Astrocyte (in vitro differentiated cells and primary cell): ENCODE measurements around the gene ST6GALNAC4. TPM values are rescaled to one million over a fixed set of nuclear protein-coding genes. Genes with fewer than 3 reads are reported as not detected.

Experiments
- DNase-seq: peaks from one replicate; pipeline ENCODE4 v3.0.0-alpha.2; 2010; ENCODE audit warnings: low read depth
- FAIRE-seq: peaks from 2 replicates; lab custom pipeline; 2011; peaks lifted over from hg19 to GRCh38; lab: Jason Lieb, UNC
- H2AFZ ChIP-seq: 2 replicates; pipeline ENCODE4 v1.6.0; 2012; ENCODE audit warnings: low read depth, low read length, inconsistent platforms
- H3K27ac ChIP-seq: 2 replicates; pipeline ENCODE4 v1.5.1; 2011; ENCODE audit warnings: low read depth, low read length, inconsistent platforms
- H3K27me3 ChIP-seq: 2 replicates; pipeline ENCODE4 v1.6.0; 2011; ENCODE audit warnings: low read length, inconsistent platforms; ENCODE audit not compliant: insufficient read depth
- H3K36me3 ChIP-seq: 2 replicates; pipeline ENCODE4 v1.5.1; 2011; ENCODE audit warnings: low read length, inconsistent platforms; ENCODE audit not compliant: insufficient read depth
- H3K4me1 ChIP-seq: 2 replicates; pipeline ENCODE4 v1.5.1; 2011; ENCODE audit warnings: low read length, inconsistent platforms; ENCODE audit not compliant: insufficient read depth
- H3K4me2 ChIP-seq: 2 replicates; pipeline ENCODE4 v1.6.0; 2012; ENCODE audit warnings: low read length, inconsistent platforms
- H3K4me3 ChIP-seq: 2 replicates; pipeline ENCODE4 v1.5.1; 2011; ENCODE audit warnings: low read depth, mild to moderate bottlenecking, low read length, inconsistent platforms; ENCODE audit not compliant: insufficient read depth
- H3K79me2 ChIP-seq: 2 replicates; pipeline ENCODE4 v1.6.0; 2012; ENCODE audit warnings: mild to moderate bottlenecking, low read length, inconsistent platforms; ENCODE audit not compliant: insufficient read depth
- H3K9ac ChIP-seq: 2 replicates; pipeline ENCODE4 v1.6.0; 2012; ENCODE audit warnings: mild to moderate bottlenecking, low read length, inconsistent platforms
- H3K9me3 ChIP-seq: 2 replicates; pipeline ENCODE4 v1.5.1; 2012; ENCODE audit warnings: low read depth, mild to moderate bottlenecking, low read length, inconsistent platforms; ENCODE audit not compliant: insufficient read depth
- H4K20me1 ChIP-seq: 2 replicates; pipeline ENCODE4 v1.6.0; 2012; ENCODE audit warnings: low read length, inconsistent platforms; ENCODE audit not compliant: insufficient read depth
- H3K27ac Mint-ChIP-seq: one replicate; pipeline ENCODE4 v1.8.0; 2021; ENCODE audit warnings: mild to moderate bottlenecking, mixed read lengths; ENCODE audit not compliant: unreplicated experiment
- H3K27me3 Mint-ChIP-seq: one replicate; pipeline ENCODE4 v1.8.0; 2021; ENCODE audit warnings: low read depth, mixed read lengths; ENCODE audit not compliant: unreplicated experiment
- H3K36me3 Mint-ChIP-seq: one replicate; pipeline ENCODE4 v1.8.0; 2021; ENCODE audit warnings: low read depth, mixed read lengths; ENCODE audit not compliant: unreplicated experiment
- H3K4me1 Mint-ChIP-seq: one replicate; pipeline ENCODE4 v1.8.0; 2021; ENCODE audit warnings: low read depth, mixed read lengths; ENCODE audit not compliant: unreplicated experiment
- H3K4me3 Mint-ChIP-seq: one replicate; pipeline ENCODE4 v1.8.0; 2021; ENCODE audit warnings: mild to moderate bottlenecking, moderate library complexity, mixed read lengths; ENCODE audit not compliant: unreplicated experiment
- H3K9me3 Mint-ChIP-seq: one replicate; pipeline ENCODE4 v1.8.0; 2021; ENCODE audit warnings: mild to moderate bottlenecking, mixed read lengths; ENCODE audit not compliant: unreplicated experiment
- EZH2 ChIP-seq: IDR thresholded peaks from 2 replicates; pipeline ENCODE4 v1.6.1; 2012; ENCODE audit warnings: mild to moderate bottlenecking, low read length, inconsistent platforms; ENCODE audit not compliant: insufficient read depth
- total RNA-seq: library from RNA; stranded (reverse); gene quantifications from 2 replicates; pipeline ENCODE4 v1.2.1, GENCODE V29; 2021
- TF ChIP-seq, protein P1 (sequence below): IDR thresholded peaks from 2 replicates; pipeline ENCODE4 v1.5.1; 2011; ENCODE audit warnings: low read depth, mild to moderate bottlenecking, inconsistent platforms, low read length, moderate library complexity; ENCODE audit not compliant: insufficient read depth

Gene ST6GALNAC4
- total RNA-seq, 1 donor from 2014 or later, result 14.5 TPM

GRCh38 chr9:127928676-127929624 is 12.1 kb upstream of the ST6GALNAC4 start:
- H3K27ac Mint-ChIP-seq, result peak overlapping the region; percentile 38
- H2AFZ ChIP-seq, result no peak overlapping the region
- peaks cover 37% of the 10 kb centered on the region for H3K4me1 ChIP-seq
- no peak overlapping the region for H3K27ac ChIP-seq
- no peaks in the 10 kb centered on the region for H3K27me3 ChIP-seq
- no peak overlapping the region for H3K4me3 ChIP-seq
- H3K36me3 Mint-ChIP-seq, result peaks cover 6% of the 10 kb centered on the region
- H4K20me1 ChIP-seq, result peaks cover 18% of the 10 kb centered on the region
- H3K4me3 Mint-ChIP-seq, result peak overlapping the region; percentile 42
- peaks cover 7% of the 10 kb centered on the region for H3K4me1 Mint-ChIP-seq
- H3K79me2 ChIP-seq, result peaks cover 4% of the 10 kb centered on the region
- TF ChIP-seq, protein P1, sequence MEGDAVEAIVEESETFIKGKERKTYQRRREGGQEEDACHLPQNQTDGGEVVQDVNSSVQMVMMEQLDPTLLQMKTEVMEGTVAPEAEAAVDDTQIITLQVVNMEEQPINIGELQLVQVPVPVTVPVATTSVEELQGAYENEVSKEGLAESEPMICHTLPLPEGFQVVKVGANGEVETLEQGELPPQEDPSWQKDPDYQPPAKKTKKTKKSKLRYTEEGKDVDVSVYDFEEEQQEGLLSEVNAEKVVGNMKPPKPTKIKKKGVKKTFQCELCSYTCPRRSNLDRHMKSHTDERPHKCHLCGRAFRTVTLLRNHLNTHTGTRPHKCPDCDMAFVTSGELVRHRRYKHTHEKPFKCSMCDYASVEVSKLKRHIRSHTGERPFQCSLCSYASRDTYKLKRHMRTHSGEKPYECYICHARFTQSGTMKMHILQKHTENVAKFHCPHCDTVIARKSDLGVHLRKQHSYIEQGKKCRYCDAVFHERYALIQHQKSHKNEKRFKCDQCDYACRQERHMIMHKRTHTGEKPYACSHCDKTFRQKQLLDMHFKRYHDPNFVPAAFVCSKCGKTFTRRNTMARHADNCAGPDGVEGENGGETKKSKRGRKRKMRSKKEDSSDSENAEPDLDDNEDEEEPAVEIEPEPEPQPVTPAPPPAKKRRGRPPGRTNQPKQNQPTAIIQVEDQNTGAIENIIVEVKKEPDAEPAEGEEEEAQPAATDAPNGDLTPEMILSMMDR, result no peak
- TF ChIP-seq EZH2, result no peak
- no peak for FAIRE-seq
- no peak overlapping the region for H3K4me2 ChIP-seq
- H3K9ac ChIP-seq, result no peak overlapping the region
- H3K36me3 ChIP-seq, result no peaks in the 10 kb centered on the region
- no peaks in the 10 kb centered on the region for H3K9me3 Mint-ChIP-seq
- peaks cover 23% of the 10 kb centered on the region for H3K27me3 Mint-ChIP-seq
- H3K9me3 ChIP-seq, result no peaks in the 10 kb centered on the region
- DNase-seq, result no peak

DNA sequence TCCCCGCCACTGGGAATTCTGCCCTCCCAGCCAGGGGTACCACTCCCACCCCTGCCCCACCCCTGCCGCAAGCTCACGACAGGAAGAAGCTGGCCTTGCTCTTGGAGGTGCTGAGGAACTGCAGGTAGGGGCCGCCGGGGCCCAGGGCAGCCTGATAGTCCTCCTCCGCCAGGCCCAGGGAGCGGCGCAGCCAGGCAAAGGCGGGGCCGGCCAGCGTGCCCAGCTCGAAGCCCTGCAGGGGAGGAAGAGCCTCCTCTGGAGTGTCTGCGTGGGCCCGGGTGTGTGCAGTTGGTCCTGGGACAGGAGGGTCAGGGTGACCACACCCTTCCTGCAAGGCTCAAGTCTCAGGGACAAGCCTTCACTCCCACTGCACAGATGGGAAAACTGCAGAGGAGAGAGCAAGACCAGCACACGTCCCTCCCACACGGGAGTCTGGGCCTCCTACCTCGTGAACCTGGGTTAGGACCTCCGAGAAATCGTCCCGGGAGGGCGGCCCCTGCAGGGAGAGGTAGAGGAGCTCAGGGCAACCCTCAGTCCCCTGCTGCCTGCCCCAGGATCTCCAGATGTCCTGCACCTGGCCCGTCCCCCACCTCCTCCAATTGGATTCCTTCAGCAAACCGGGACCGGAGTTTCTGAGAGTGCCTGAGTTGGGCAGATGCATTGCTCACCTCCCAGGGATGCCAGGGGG is 11.3 kb upstream of the ST6GALNAC4 start:
- H3K27me3 Mint-ChIP-seq, result peaks cover 23% of the 10 kb centered on the region
- H3K27ac Mint-ChIP-seq, result no peak overlapping the region
- Histone ChIP-seq H3K4me3 (no peak overlapping the region), H3K27ac (no peak overlapping the region), H3K9me3 (no peaks in the 10 kb centered on the region), H3K4me1 (peaks cover 43% of the 10 kb centered on the region), H3K27me3 (no peaks in the 10 kb centered on the region), H3K79me2 (peaks cover 3% of the 10 kb centered on the region), H3K4me2 (no peak overlapping the region), H3K36me3 (no peaks in the 10 kb centered on the region), H4K20me1 (peaks cover 18% of the 10 kb centered on the region), H3K9ac (no peak overlapping the region), H2AFZ (no peak overlapping the region)
- no peak for TF ChIP-seq EZH2
- TF ChIP-seq, protein P1, result no peak
- DNase-seq (no peak), FAIRE-seq (no peak)
- H3K4me3 Mint-ChIP-seq, result no peak overlapping the region
- H3K36me3 Mint-ChIP-seq, result peaks cover 5% of the 10 kb centered on the region
- H3K9me3 Mint-ChIP-seq, result no peaks in the 10 kb centered on the region
- peaks cover 11% of the 10 kb centered on the region for H3K4me1 Mint-ChIP-seq
